K562 (cell line): ENCODE results near the gene ARHGAP9. TPM values are rescaled to one million over a fixed set of nuclear protein-coding genes. Genes with fewer than 3 reads are reported as not detected.

Experiments
- NCOA2 ChIP-seq, 2 experiments: fragments of 450-650 bp; IDR thresholded peaks; 2 replicates each; pipeline ENCODE4 v1.6.1; 2018; ENCODE audit warnings: mild to moderate bottlenecking in 2 of 2, moderate library complexity in 1 of 2; ENCODE audit not compliant: partially characterized antibody in 2 of 2
- PHF8 ChIP-seq: fragments of 200-600 bp; sonication (generic); IDR thresholded peaks from 2 replicates; pipeline ENCODE4 v1.6.1; 2012; ENCODE audit warnings: mixed run types, mild to moderate bottlenecking, inconsistent platforms, low read length, moderate library complexity, borderline replicate concordance
- RHOXF2B ChIP-seq: fragments of 250-450 bp; sonication (Bioruptor Pico); conservative IDR thresholded peaks from 2 replicates; pipeline ENCODE4 v1.5.1; 2021
- ZFP1 ChIP-seq: fragments of 450-650 bp; formaldehyde crosslinking; IDR thresholded peaks from 2 replicates; pipeline ENCODE4 v1.4.0; 2020; ENCODE audit warnings: mild to moderate bottlenecking, mixed read lengths
- ZFPM2 ChIP-seq: fragments of 250-450 bp; sonication (Bioruptor Pico); IDR thresholded peaks from 2 replicates; pipeline ENCODE4 v1.5.1; 2022; ENCODE audit warnings: mild to moderate bottlenecking
- ZNF23 ChIP-seq: fragments of 250-450 bp; sonication (Bioruptor Pico); IDR thresholded peaks from 2 replicates; pipeline ENCODE4 v1.4.0; 2020; ENCODE audit warnings: mild to moderate bottlenecking
- ZNF583 ChIP-seq: fragments of 250-450 bp; sonication (Bioruptor Pico); IDR thresholded peaks from 2 replicates; pipeline ENCODE4 v1.4.0; 2020
- polyA plus RNA-seq, 8 experiments: library from polyadenylated mRNA; depleted of rRNA in 4 of 8; stranded (reverse) in 5 of 8; unstranded in 3 of 8; fragments of >200 nt; fragmentation: Nextera tagmentation in 2 of 8; fragmentation: Illumina TruSeq in 1 of 8; extraction: Ambion mirVana in 2 of 8; extraction: Trizol in 1 of 8; gene quantifications; 2 replicates each; pipeline versions ENCODE4 v1.2.1 to v1.2.3, GENCODE V29; 2011 to 2014; ENCODE audit warnings: inconsistent platforms in 1 of 8, missing spikeins in 1 of 8
- total RNA-seq, 7 experiments: library from RNA; depleted of rRNA in 6 of 7; stranded (reverse); fragments of >200 nt in 6 of 7; fragmentation: Illumina TruSeq in 2 of 7; extraction: Trizol in 2 of 7; gene quantifications; 2 replicates each; pipeline versions ENCODE4 v1.2.1 to v1.2.3, GENCODE V29; 2011 to 2021; ENCODE audit warnings: low replicate concordance in 1 of 7
- TF ChIP-seq, protein P1 (sequence below): fragments of 200-800 bp; sonication (Bioruptor generic); IDR thresholded peaks from 2 replicates; pipeline ENCODE4 v1.6.1; 2017; ENCODE audit warnings: missing genetic modification characterization, missing compliant biosample characterization
- TF ChIP-seq, protein P2 (sequence below): fragments of 450-650 bp; IDR thresholded peaks from 2 replicates; pipeline ENCODE4 v1.6.1; 2016; ENCODE audit warnings: mild to moderate bottlenecking
- TF ChIP-seq, protein P3 (sequence below), 2 experiments: fragments of 450-650 bp in 1 of 2; sonication (generic) in 1 of 2; formaldehyde crosslinking in 1 of 2; IDR thresholded peaks; 2 replicates each; pipeline versions ENCODE4 v1.7.1 to v1.9.0; 2016 to 2022; ENCODE audit warnings: inconsistent platforms in 1 of 2, mild to moderate bottlenecking in 1 of 2, missing genetic modification reagents in 1 of 2

Gene ARHGAP9
- total and polyA plus RNA-seq, 9 of the 15 experiments (the other 6 are each of a cell fraction or from before 2014, with no cell fraction given), result 1.5 to 10.2 (median 5.1) TPM

DNA sequence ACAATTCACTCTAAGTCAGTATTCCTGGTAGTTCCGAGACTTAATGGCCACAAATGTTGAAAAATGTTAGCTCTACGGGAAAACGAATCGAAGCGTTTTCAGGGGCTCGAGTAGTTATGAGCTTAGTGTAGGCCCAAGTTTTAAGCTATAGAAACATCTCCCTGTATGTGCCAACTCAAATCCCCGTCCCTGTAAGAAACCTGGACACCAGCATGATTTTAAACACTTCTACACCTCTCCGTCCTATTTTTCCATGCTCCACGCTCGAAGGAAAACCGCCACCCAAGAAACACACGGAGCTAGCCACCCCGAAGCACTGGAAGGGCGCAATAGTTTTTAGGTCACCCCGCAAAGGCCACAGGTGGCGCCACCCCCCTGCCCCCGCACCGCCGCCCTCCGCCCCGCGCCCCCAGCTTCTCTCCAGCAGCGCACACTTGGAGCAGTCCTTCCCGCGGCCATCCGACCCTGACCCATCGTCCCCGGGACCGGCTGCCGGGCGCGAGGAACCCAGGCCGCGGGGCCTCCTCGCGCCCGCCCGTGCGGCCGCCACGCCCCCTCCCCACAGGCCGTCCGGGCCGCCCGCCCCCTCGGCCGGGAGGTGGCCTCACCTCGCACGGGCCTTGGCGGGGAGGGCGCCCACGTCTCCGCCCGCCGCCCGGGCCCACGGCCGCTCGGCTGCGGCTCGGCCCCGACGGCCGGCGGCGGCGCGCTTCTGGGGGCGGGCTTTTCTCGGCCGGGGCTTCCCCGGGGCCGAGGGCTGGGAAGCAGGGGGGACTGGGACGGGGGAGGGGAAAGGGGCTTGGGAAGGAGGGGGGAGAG lies 49.3 kb downstream of the ARHGAP9 start (continued):
- TF ChIP-seq RHOXF2B (no peak), ZNF583 (CRISPR knock-in tag) (no peak), ZNF23 (no peak), NCOA2 (IDR thresholded peaks at IDR 0.05; ENCODE audit: partially characterized antibody in 2 of 2) (no peak), ZFP1 (no peak), ZFPM2 (CRISPR knock-in tag) (no peak), PHF8 (peak; percentile 58; the same call in 1 of the 2 replicates)
- TF ChIP-seq, protein P1, sequence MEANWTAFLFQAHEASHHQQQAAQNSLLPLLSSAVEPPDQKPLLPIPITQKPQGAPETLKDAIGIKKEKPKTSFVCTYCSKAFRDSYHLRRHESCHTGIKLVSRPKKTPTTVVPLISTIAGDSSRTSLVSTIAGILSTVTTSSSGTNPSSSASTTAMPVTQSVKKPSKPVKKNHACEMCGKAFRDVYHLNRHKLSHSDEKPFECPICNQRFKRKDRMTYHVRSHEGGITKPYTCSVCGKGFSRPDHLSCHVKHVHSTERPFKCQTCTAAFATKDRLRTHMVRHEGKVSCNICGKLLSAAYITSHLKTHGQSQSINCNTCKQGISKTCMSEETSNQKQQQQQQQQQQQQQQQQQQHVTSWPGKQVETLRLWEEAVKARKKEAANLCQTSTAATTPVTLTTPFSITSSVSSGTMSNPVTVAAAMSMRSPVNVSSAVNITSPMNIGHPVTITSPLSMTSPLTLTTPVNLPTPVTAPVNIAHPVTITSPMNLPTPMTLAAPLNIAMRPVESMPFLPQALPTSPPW (CRISPR knock-in tag), result peak; percentile 96; the same call in 1 of the 2 replicates
- TF ChIP-seq, protein P2, sequence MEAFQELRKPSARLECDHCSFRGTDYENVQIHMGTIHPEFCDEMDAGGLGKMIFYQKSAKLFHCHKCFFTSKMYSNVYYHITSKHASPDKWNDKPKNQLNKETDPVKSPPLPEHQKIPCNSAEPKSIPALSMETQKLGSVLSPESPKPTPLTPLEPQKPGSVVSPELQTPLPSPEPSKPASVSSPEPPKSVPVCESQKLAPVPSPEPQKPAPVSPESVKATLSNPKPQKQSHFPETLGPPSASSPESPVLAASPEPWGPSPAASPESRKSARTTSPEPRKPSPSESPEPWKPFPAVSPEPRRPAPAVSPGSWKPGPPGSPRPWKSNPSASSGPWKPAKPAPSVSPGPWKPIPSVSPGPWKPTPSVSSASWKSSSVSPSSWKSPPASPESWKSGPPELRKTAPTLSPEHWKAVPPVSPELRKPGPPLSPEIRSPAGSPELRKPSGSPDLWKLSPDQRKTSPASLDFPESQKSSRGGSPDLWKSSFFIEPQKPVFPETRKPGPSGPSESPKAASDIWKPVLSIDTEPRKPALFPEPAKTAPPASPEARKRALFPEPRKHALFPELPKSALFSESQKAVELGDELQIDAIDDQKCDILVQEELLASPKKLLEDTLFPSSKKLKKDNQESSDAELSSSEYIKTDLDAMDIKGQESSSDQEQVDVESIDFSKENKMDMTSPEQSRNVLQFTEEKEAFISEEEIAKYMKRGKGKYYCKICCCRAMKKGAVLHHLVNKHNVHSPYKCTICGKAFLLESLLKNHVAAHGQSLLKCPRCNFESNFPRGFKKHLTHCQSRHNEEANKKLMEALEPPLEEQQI, result no peak
- TF ChIP-seq, protein P3, sequence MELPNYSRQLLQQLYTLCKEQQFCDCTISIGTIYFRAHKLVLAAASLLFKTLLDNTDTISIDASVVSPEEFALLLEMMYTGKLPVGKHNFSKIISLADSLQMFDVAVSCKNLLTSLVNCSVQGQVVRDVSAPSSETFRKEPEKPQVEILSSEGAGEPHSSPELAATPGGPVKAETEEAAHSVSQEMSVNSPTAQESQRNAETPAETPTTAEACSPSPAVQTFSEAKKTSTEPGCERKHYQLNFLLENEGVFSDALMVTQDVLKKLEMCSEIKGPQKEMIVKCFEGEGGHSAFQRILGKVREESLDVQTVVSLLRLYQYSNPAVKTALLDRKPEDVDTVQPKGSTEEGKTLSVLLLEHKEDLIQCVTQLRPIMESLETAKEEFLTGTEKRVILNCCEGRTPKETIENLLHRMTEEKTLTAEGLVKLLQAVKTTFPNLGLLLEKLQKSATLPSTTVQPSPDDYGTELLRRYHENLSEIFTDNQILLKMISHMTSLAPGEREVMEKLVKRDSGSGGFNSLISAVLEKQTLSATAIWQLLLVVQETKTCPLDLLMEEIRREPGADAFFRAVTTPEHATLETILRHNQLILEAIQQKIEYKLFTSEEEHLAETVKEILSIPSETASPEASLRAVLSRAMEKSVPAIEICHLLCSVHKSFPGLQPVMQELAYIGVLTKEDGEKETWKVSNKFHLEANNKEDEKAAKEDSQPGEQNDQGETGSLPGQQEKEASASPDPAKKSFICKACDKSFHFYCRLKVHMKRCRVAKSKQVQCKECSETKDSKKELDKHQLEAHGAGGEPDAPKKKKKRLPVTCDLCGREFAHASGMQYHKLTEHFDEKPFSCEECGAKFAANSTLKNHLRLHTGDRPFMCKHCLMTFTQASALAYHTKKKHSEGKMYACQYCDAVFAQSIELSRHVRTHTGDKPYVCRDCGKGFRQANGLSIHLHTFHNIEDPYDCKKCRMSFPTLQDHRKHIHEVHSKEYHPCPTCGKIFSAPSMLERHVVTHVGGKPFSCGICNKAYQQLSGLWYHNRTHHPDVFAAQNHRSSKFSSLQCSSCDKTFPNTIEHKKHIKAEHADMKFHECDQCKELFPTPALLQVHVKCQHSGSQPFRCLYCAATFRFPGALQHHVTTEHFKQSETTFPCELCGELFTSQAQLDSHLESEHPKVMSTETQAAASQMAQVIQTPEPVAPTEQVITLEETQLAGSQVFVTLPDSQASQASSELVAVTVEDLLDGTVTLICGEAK (IDR thresholded peaks at IDR 0.05), result peak; percentile 67
- TF ChIP-seq, protein P3 (CRISPR knock-in tag; IDR thresholded peaks at IDR 0.05), result no peak
